H1 (cell line): ENCODE results near the gene BSG. TPM values are rescaled to one million over a fixed set of nuclear protein-coding genes. Genes with fewer than 3 reads are reported as not detected.

Experiments used
- CTCF ChIA-PET: fragments of 300-600 bp; sonication (Branson Sonifier 250); formaldehyde crosslinking; loops from one replicate; lab custom pipeline; 2021; ENCODE audit not compliant: partially characterized antibody; lab: Charles Lee
- POLR2A ChIA-PET: fragments of 300-600 bp; sonication (Branson Sonifier 250); formaldehyde crosslinking; loops from one replicate; lab custom pipeline; 2021; ENCODE audit warnings: inconsistent platforms; ENCODE audit not compliant: partially characterized antibody; lab: Charles Lee
- DNase-seq, 2 experiments: peaks; one replicate each; pipeline versions ENCODE4 v3.0.0 to v3.0.0-alpha.2; 2010 to 2022; ENCODE audit warnings: low spot score in 2 of 2, low read depth in 1 of 2, mixed read lengths in 1 of 2
- FAIRE-seq: peaks from 2 replicates; lab custom pipeline; 2011; peaks lifted over from hg19 to GRCh38; lab: Jason Lieb, UNC
- H2AFZ ChIP-seq: 2 replicates; pipeline ENCODE4 v1.8.1; 2012; ENCODE audit warnings: low read length, inconsistent platforms
- H2AK5ac ChIP-seq: 2 replicates; pipeline ENCODE4 v1.6.1; 2013; ENCODE audit warnings: low read depth, low read length
- H2BK120ac ChIP-seq: replicated peaks from 2 replicates; pipeline ENCODE3; 2013; ENCODE audit warnings: low read depth, low read length, inconsistent platforms
- H2BK12ac ChIP-seq: 2 replicates; pipeline ENCODE4 v1.6.1; 2013; ENCODE audit warnings: low read depth, low read length
- H2BK15ac ChIP-seq: 2 replicates; pipeline ENCODE4 v1.6.1; 2013; ENCODE audit warnings: low read length
- H2BK20ac ChIP-seq: 2 replicates; pipeline ENCODE4 v1.6.1; 2013; ENCODE audit warnings: low read length
- H2BK5ac ChIP-seq: 2 replicates; pipeline ENCODE4 v1.6.1; 2013; ENCODE audit warnings: low read depth, low read length
- H3K14ac ChIP-seq: 2 replicates; pipeline ENCODE4 v1.6.1; 2013; ENCODE audit warnings: inconsistent platforms; ENCODE audit not compliant: insufficient read length
- H3K18ac ChIP-seq: 2 replicates; pipeline ENCODE4 v1.6.1; 2013; ENCODE audit warnings: low read length; ENCODE audit errors: extremely low read depth
- H3K23ac ChIP-seq: 2 replicates; pipeline ENCODE4 v1.6.1; 2013; ENCODE audit warnings: inconsistent platforms; ENCODE audit not compliant: insufficient read length
- H3K23me2 ChIP-seq: 2 replicates; pipeline ENCODE4 v1.6.1; 2013; ENCODE audit warnings: low read depth, low read length
- H3K27ac ChIP-seq: 2 replicates; pipeline ENCODE4 v1.6.1; 2011; ENCODE audit warnings: low read depth, low read length, inconsistent platforms
- H3K27me3 ChIP-seq, 4 experiments: replicated peaks in 1 of 4; 1 replicate in 1 of 4; 2 replicates in 3 of 4; pipeline versions ENCODE4 v1.6.1 to v1.8.1; 2011 to 2013; ENCODE audit warnings: low read length in 3 of 4, mild to moderate bottlenecking in 3 of 4, inconsistent platforms in 2 of 4, mixed read lengths in 2 of 4, moderate library complexity in 1 of 4; ENCODE audit not compliant: control insufficient read depth in 3 of 4, insufficient read depth in 3 of 4; ENCODE audit errors: extremely low read depth in 1 of 4
- H3K36me3 ChIP-seq, 4 experiments: 2 replicates each; pipeline versions ENCODE4 v1.6.1 to v1.8.1; 2011 to 2013; ENCODE audit warnings: mild to moderate bottlenecking in 4 of 4, low read length in 3 of 4, moderate library complexity in 2 of 4, control low read depth in 1 of 4, inconsistent platforms in 1 of 4; ENCODE audit not compliant: insufficient read depth in 4 of 4, control insufficient read depth in 2 of 4
- H3K4ac ChIP-seq: replicated peaks from 2 replicates; pipeline ENCODE3; 2013; ENCODE audit warnings: low read length, low read depth, mixed read lengths, inconsistent platforms; ENCODE audit not compliant: insufficient read length
- H3K4me1 ChIP-seq, 4 experiments: replicated peaks in 1 of 4; 1 replicate in 1 of 4; 2 replicates in 3 of 4; pipeline versions ENCODE4 v1.6.1 to v1.8.1; 2011 to 2013; ENCODE audit warnings: low read length in 3 of 4, inconsistent platforms in 2 of 4, mixed read lengths in 1 of 4; ENCODE audit not compliant: insufficient read depth in 4 of 4, control insufficient read depth in 3 of 4
- H3K4me2 ChIP-seq, 2 experiments: 2 replicates each; pipeline versions ENCODE4 v1.6.1 to v1.8.1; 2011 to 2013; ENCODE audit warnings: low read depth in 2 of 2, low read length in 2 of 2, control low read depth in 1 of 2, inconsistent platforms in 1 of 2, mild to moderate bottlenecking in 1 of 2; ENCODE audit not compliant: insufficient read depth in 1 of 2
- H3K4me3 ChIP-seq, 4 experiments: fragments of 200-600, 300-600 bp in 1 of 4; sonication (generic), shearing (Covaris generic), sonication (Bioruptor Twin) in 1 of 4; 2 replicates each; pipeline versions ENCODE4 v1.5.1 to v1.8.1; 2011 to 2016; ENCODE audit warnings: low read length in 4 of 4, low read depth in 3 of 4, control low read depth in 2 of 4, inconsistent platforms in 2 of 4, mild to moderate bottlenecking in 2 of 4, mixed read lengths in 1 of 4, moderate library complexity in 1 of 4; ENCODE audit not compliant: insufficient read depth in 2 of 4; ENCODE audit errors: extremely low read depth in 1 of 4
- H3K56ac ChIP-seq: replicated peaks from 2 replicates; pipeline ENCODE3; 2013; ENCODE audit warnings: low read depth, mild to moderate bottlenecking, mixed read lengths, low read length, inconsistent platforms; ENCODE audit not compliant: insufficient read length
- H3K79me1 ChIP-seq: 2 replicates; pipeline ENCODE4 v1.6.1; 2013; ENCODE audit warnings: low read depth, low read length, control low read depth
- H3K79me2 ChIP-seq, 2 experiments: 2 replicates each; pipeline versions ENCODE4 v1.6.1 to v1.8.1; 2012 to 2013; ENCODE audit warnings: low read length in 2 of 2, mild to moderate bottlenecking in 2 of 2, inconsistent platforms in 1 of 2; ENCODE audit not compliant: insufficient read depth in 2 of 2, control insufficient read depth in 1 of 2
- H3K9ac ChIP-seq, 4 experiments: replicated peaks in 1 of 4; 1 replicate in 1 of 4; 2 replicates in 3 of 4; pipeline versions ENCODE4 v1.6.1 to v1.8.1; 2011 to 2013; ENCODE audit warnings: low read depth in 3 of 4, low read length in 3 of 4, control low read depth in 2 of 4, mild to moderate bottlenecking in 2 of 4, moderate library complexity in 2 of 4, inconsistent platforms in 1 of 4; ENCODE audit errors: extremely low read depth in 1 of 4
- H3K9me3 ChIP-seq, 2 experiments: 2 replicates each; pipeline versions ENCODE4 v1.6.1 to v1.8.1; 2012 to 2013; ENCODE audit warnings: mild to moderate bottlenecking in 2 of 2, moderate library complexity in 2 of 2, control low read depth in 1 of 2, inconsistent platforms in 1 of 2, low read depth in 1 of 2, low read length in 1 of 2, mixed read lengths in 1 of 2; ENCODE audit not compliant: insufficient read depth in 2 of 2
- H4K20me1 ChIP-seq, 2 experiments: replicated peaks in 1 of 2; 2 replicates each; pipeline versions ENCODE3 to v1.8.1; 2011 to 2013; ENCODE audit warnings: inconsistent platforms in 2 of 2, low read length in 2 of 2, mild to moderate bottlenecking in 1 of 2; ENCODE audit not compliant: insufficient read depth in 2 of 2, control insufficient read depth in 1 of 2
- H4K5ac ChIP-seq: 2 replicates; pipeline ENCODE4 v1.6.1; 2013; ENCODE audit warnings: low read length, low read depth, mixed read lengths, inconsistent platforms; ENCODE audit not compliant: insufficient read length
- H4K8ac ChIP-seq: 2 replicates; pipeline ENCODE4 v1.8.0; 2013; ENCODE audit warnings: mild to moderate bottlenecking, moderate library complexity, low read length, inconsistent platforms; ENCODE audit not compliant: insufficient read depth; ENCODE audit errors: extremely low read depth
- H4K91ac ChIP-seq: replicated peaks from 2 replicates; pipeline ENCODE3; 2013; ENCODE audit warnings: low read length, mixed read lengths, inconsistent platforms; ENCODE audit not compliant: insufficient read length
- JUN ChIP-seq: IDR thresholded peaks from 2 replicates; pipeline ENCODE4 v1.6.1; 2011; ENCODE audit warnings: low read depth, mild to moderate bottlenecking, improper control_type of control experiment, low read length
- KDM5A ChIP-seq: fragments of 200-600 bp; IDR thresholded peaks from 2 replicates; pipeline ENCODE4 v1.7.1; 2012; ENCODE audit warnings: mild to moderate bottlenecking, low read length, inconsistent platforms, mixed read lengths
- RAD21 ChIP-seq, 2 experiments: IDR thresholded peaks in 1 of 2; conservative IDR thresholded peaks in 1 of 2; 2 replicates each; pipeline ENCODE4 v1.6.1; 2011; ENCODE audit warnings: low read depth in 2 of 2, low read length in 2 of 2, improper control_type of control experiment in 1 of 2, inconsistent platforms in 1 of 2, mild to moderate bottlenecking in 1 of 2, moderate library complexity in 1 of 2
- RFX5 ChIP-seq: IDR thresholded peaks from 2 replicates; pipeline ENCODE4 v1.6.1; 2011; ENCODE audit warnings: low read depth, low read length, improper control_type of control experiment, borderline replicate concordance
- YY1 ChIP-seq: IDR thresholded peaks from 2 replicates; pipeline ENCODE4 v1.6.1; 2011; ENCODE audit warnings: low read depth, mild to moderate bottlenecking, low read length
- ZNF274 ChIP-seq: IDR thresholded peaks from 2 replicates; pipeline ENCODE4 v1.7.0; 2012; ENCODE audit warnings: low read length, borderline replicate concordance; ENCODE audit errors: extremely low read depth
- WGBS, 2 experiments: shearing (Covaris generic) in 1 of 2; methylation state at CpG; one replicate each; pipeline versions ENCODE4 v1.1.6 to v1.1.7; 2013 to 2015; ENCODE audit warnings: low lambda C conversion rate in 2 of 2, mixed read lengths in 2 of 2, inconsistent platforms in 1 of 2, low coverage in 1 of 2, missing lambda C conversion rate in 1 of 2; ENCODE audit not compliant: insufficient replicate concordance in 2 of 2, insufficient coverage in 1 of 2, insufficient read length in 1 of 2; ENCODE audit errors: extremely low coverage in 1 of 2, missing lambda C conversion rate in 1 of 2; 5-methylcytosine and 5-hydroxymethylcytosine counted together
- polyA plus RNA-seq, 7 experiments: library from polyadenylated mRNA; depleted of rRNA in 3 of 7; stranded (reverse) in 5 of 7; unstranded in 2 of 7; fragments of >200 nt in 5 of 7; fragments of 200-250 nt in 2 of 7; gene quantifications; 1 replicate in 5 of 7; 2 replicates in 1 of 7; 4 replicates in 1 of 7; pipeline versions ENCODE4 v1.2.1 to v1.2.3, GENCODE V29; 2011 to 2013; ENCODE audit warnings: missing spikeins in 2 of 7, mixed read lengths in 2 of 7
- total RNA-seq: library from RNA; stranded (reverse); fragmentation: NEBNext Ultra II Directional; extraction: Animal tissue kit (Norgen Biotek cat#: 25700); gene quantifications from 2 replicates; pipeline ENCODE4 v1.2.1, GENCODE V29; 2021

Gene BSG
- total and polyA plus RNA-seq, 2 of the 8 experiments (the other 6 are each of a cell fraction or from before 2014, with no cell fraction given), result 726 to 1,055 TPM

DNA sequence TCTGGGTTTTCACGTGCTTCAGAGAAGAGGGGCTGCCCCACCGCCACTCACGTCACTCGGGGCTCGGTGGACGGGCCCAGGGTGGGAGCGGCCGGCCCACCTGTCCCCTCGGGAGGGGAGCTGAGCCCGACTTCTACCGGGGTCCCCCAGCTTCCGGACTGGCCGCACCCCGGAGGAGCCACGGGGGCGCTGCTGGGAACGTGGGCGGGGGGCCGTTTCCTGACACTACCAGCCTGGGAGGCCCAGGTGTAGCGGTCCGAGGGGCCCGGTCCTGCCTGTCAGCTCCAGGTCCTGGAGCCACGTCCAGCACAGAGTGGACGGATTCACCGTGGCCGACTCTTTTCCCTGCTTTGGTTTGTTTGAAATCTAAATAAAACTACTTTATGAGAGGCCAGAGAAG, 30.7 kb upstream of the BSG start:
- peaks cover 2 to 21% of the 10 kb centered on the region in 2 experiments for H4K20me1 ChIP-seq
- WGBS, 2 experiments, result 98% methylated on average over 17 of the region's 26 CpGs; no CpG with 5 or more reads in 1 of the 2 experiments
- H2BK15ac ChIP-seq, result no peak overlapping the region
- H3K9ac ChIP-seq, result no peak overlapping the region
- no peak overlapping the region for H4K91ac ChIP-seq
- H2BK5ac ChIP-seq, result no peak overlapping the region
- no peak overlapping the region for H3K14ac ChIP-seq
- no peaks in the 10 kb centered on the region for H3K79me2 ChIP-seq
- H3K27me3 ChIP-seq, result no peaks in the 10 kb centered on the region
- no peak overlapping the region for H2AK5ac ChIP-seq
- POLR2A ChIA-PET, result interaction anchor here (0.7 to 4.2 kb wide), 8 partner anchors 9 to 53 kb away, joined by 3 to 43 read pairs (median 4); partner anchors contain the start of gene CDC34
- no peak overlapping the region for H2BK12ac ChIP-seq
- no peak overlapping the region for H3K56ac ChIP-seq
- H3K23me2 ChIP-seq, result peaks cover 3% of the 10 kb centered on the region; the same call in 1 of the 2 replicates
- FAIRE-seq, result no peak
- H2AFZ ChIP-seq, result no peak overlapping the region
- H4K5ac ChIP-seq, result no peak overlapping the region
- H3K4ac ChIP-seq, result no peak overlapping the region
- no peaks in the 10 kb centered on the region; a peak in 1 of 7 replicates for H3K4me1 ChIP-seq
- no peak for DNase-seq
- H3K4me2 ChIP-seq, result no peak overlapping the region
- CTCF ChIA-PET, result interaction anchor here (1.4 to 2.0 kb wide), 2 partner anchors 9 to 30 kb away, joined by 4 to 7 read pairs; no protein-coding TSS in a partner anchor
- no peak overlapping the region for H4K8ac ChIP-seq
- H3K18ac ChIP-seq, result no peak overlapping the region
- H3K4me3 ChIP-seq, result no peak overlapping the region
- no peak overlapping the region for H2BK20ac ChIP-seq
- no peak overlapping the region for H3K23ac ChIP-seq
- H3K9me3 ChIP-seq, result no peaks in the 10 kb centered on the region
- H3K79me1 ChIP-seq, result peaks cover 7% of the 10 kb centered on the region; the same call in 1 of the 2 replicates
- H3K36me3 ChIP-seq, result peaks cover 2 to 38% (median 15%) of the 10 kb centered on the region in 4 experiments; a peak in 6 of 8 replicates
- no peak overlapping the region for H2BK120ac ChIP-seq
- H3K27ac ChIP-seq, result no peak overlapping the region
- no peak for TF ChIP-seq ZNF274
- TF ChIP-seq RAD21 (IDR thresholded peaks at IDR 0.05 in 1 of 2, conservative IDR thresholded peaks at IDR 0.05 in 1 of 2; ENCODE audit: low read depth in 2 of 2, low read length in 2 of 2), result no peak
- TF ChIP-seq YY1, result no peak
- no peak for TF ChIP-seq JUN
- TF ChIP-seq RFX5, result no peak
- TF ChIP-seq KDM5A, result no peak
